ENCODE data around the gene CDH1. TPM values are rescaled to one million over a fixed set of nuclear protein-coding genes. Genes with fewer than 3 reads are reported as not detected.

CDH1 gene
- total RNA-seq (1 to 10 TPM in 1 of 9 donors, under 1 TPM in 1, not detected in 7; 0.27 to 5.3 TPM), polyA plus RNA-seq (under 1 TPM in 1 of 2 donors, not detected in 1; 0.08 TPM)
- long read RNA-seq, donor 1, result 0 reads
- long read RNA-seq, donor 2, result 0 reads
- long read RNA-seq, donor 3, result 0 reads

- DNase-seq (peak in 1 of 5 donors; percentile 60), ATAC-seq (peak in 2 of 4 donors; percentile 28 to 51)
- Histone ChIP-seq H3K4me3 (peak within 1 kb of the TSS in 7 of 12 donors; percentile 2 to 29 (median 10)), H3K27ac (no peak within 1 kb of the TSS), H3K36me3 (no peaks in the 10 kb centered on the region), H3K4me1 (peaks cover 0 to 15% (median 1%) of the 10 kb centered on the region in 12 donors), H3K9me3 (no peaks in the 10 kb centered on the region), H3K27me3 (peaks cover 17 to 59% (median 34%) of the 10 kb centered on the region in 9 donors)
- intact Hi-C loops (cut with DNase I), result no loop called here
- WGBS, 4 donors, result 2 to 3% (median 2%) methylated on average over 40 to 63 of the region's 63 CpGs
- TF ChIP-seq CTCF (IDR thresholded peaks at IDR 0.05), result no peak
- TF ChIP-seq POLR2A (IDR thresholded peaks at IDR 0.05), result no peak
Measured at GRCh38 chr16:68737046-68737729, at the start of gene CDH1. Gene CDH1 (plus strand): TSS chr16:68737292. CDS start chr16:68737416, 124 bp downstream.

- H3K4me1 ChIP-seq, result no peaks in the 10 kb centered on the region
- intact Hi-C loops (cut with DNase I), result no loop called here
- H3K9me3 ChIP-seq, result no peaks in the 10 kb centered on the region
- no peak for TF ChIP-seq CTCF (IDR thresholded peaks at IDR 0.05)
- TF ChIP-seq POLR2A (IDR thresholded peaks at IDR 0.05), result no peak
- no peak overlapping the region for H3K27ac ChIP-seq
- no peaks in the 10 kb centered on the region for H3K27me3 ChIP-seq
- WGBS, 4 donors, result 90 to 100% (median 92%) methylated on average over 5 of the region's 5 CpGs
- H3K4me3 ChIP-seq, result no peak overlapping the region
- ATAC-seq (no peak), DNase-seq (no peak)
- no peaks in the 10 kb centered on the region for H3K36me3 ChIP-seq
Measured at GRCh38 chr16:68689921-68690320, 47.2 kb upstream of the CDH1 start.

GRCh38 chr16:68695575-68695974, 41.5 kb upstream of the CDH1 start:
- DNase-seq (no peak), ATAC-seq (no peak)
- TF ChIP-seq CTCF (IDR thresholded peaks at IDR 0.05) (no peak), POLR2A (IDR thresholded peaks at IDR 0.05) (no peak)
- H3K27ac ChIP-seq, result no peak overlapping the region
- H3K27me3 ChIP-seq, result no peaks in the 10 kb centered on the region
- 83 to 88% (median 86%) methylated on average over 11 of the region's 11 CpGs for WGBS, 4 donors
- no peaks in the 10 kb centered on the region for H3K9me3 ChIP-seq
- H3K4me1 ChIP-seq, result no peaks in the 10 kb centered on the region
- H3K36me3 ChIP-seq, result no peaks in the 10 kb centered on the region
- H3K4me3 ChIP-seq, result no peak overlapping the region
- intact Hi-C loops (cut with DNase I), result no loop called here

GRCh38 chr16:68696514-68696913, 40.6 kb upstream of the CDH1 start:
- no peak for TF ChIP-seq CTCF (IDR thresholded peaks at IDR 0.05)
- no peak for TF ChIP-seq POLR2A (IDR thresholded peaks at IDR 0.05)
- intact Hi-C loops (cut with DNase I), result no loop called here
- Histone ChIP-seq H3K9me3 (no peaks in the 10 kb centered on the region), H3K4me1 (no peaks in the 10 kb centered on the region), H3K36me3 (no peaks in the 10 kb centered on the region), H3K27ac (no peak overlapping the region), H3K4me3 (no peak overlapping the region), H3K27me3 (no peaks in the 10 kb centered on the region)
- WGBS, 4 donors, result 91 to 94% (median 92%) methylated on average over 8 of the region's 8 CpGs
- no peak for ATAC-seq
- no peak for DNase-seq

All from heart left ventricle (tissue), 16 donors.